BLaER1 treated with 17β-estradiol and CSF1 and Interleukin-3, amounts not matched to agents 10 nM and 100 nM (cell line): ENCODE data around the gene COBL.
A peak's percentile ranks its signal among the peaks of the same experiment; 100 is the strongest.

ENCODE experiments used
- H3K27ac ChIP-seq, 11 experiments: shearing (Covaris generic); formaldehyde crosslinking; 2 replicates each; pipeline ENCODE4 v1.8.1; 2022
- H3K27me3 ChIP-seq, 11 experiments: shearing (Covaris generic); formaldehyde crosslinking; 2 replicates each; pipeline ENCODE4 v1.8.1; 2022
- H3K36me3 ChIP-seq, 11 experiments: shearing (Covaris generic); formaldehyde crosslinking; 2 replicates each; pipeline ENCODE4 v1.8.1; 2022
- H3K4me1 ChIP-seq, 10 experiments: shearing (Covaris generic); formaldehyde crosslinking; 2 replicates each; pipeline ENCODE4 v1.8.1; 2022
- H3K4me2 ChIP-seq, 11 experiments: shearing (Covaris generic); formaldehyde crosslinking; 2 replicates each; pipeline ENCODE4 v1.8.1; 2022
- H3K4me3 ChIP-seq, 10 experiments: shearing (Covaris generic); formaldehyde crosslinking; 2 replicates each; pipeline ENCODE4 v1.8.1; 2022
- H3K9ac ChIP-seq, 11 experiments: shearing (Covaris generic); formaldehyde crosslinking; 2 replicates each; pipeline ENCODE4 v1.8.1; 2022
- H3K9me3 ChIP-seq, 11 experiments: shearing (Covaris generic); formaldehyde crosslinking; replicated peaks in 1 of 11; 2 replicates each; pipeline ENCODE4 v1.8.1; 2022
- H4K20me1 ChIP-seq, 11 experiments: shearing (Covaris generic); formaldehyde crosslinking; 2 replicates each; pipeline ENCODE4 v1.8.1; 2022
- Cebpa-rat ChIP-seq, 11 experiments: shearing (Covaris generic); IDR thresholded peaks; 2 replicates each; pipeline ENCODE4 v1.8.1; 2022

COBL gene

DNA sequence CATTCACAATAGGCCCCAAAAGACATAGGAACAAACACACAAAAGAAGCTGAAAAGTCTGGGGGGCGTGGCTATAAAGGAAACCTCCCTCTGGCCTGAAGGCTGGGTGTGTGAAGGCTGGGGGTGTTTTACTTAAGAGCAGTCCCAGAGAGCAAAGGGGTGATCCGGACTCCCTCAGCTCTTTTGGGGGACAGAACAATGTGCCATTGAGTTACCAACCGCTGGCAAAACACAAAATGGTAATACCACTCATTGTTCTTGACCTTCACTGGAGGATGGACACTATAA, 189.0 kb downstream of the COBL start:
- no peak for TF ChIP-seq Cebpa-rat (IDR thresholded peaks at IDR 0.05)
- H3K9ac ChIP-seq = no peak overlapping the region

DNA sequence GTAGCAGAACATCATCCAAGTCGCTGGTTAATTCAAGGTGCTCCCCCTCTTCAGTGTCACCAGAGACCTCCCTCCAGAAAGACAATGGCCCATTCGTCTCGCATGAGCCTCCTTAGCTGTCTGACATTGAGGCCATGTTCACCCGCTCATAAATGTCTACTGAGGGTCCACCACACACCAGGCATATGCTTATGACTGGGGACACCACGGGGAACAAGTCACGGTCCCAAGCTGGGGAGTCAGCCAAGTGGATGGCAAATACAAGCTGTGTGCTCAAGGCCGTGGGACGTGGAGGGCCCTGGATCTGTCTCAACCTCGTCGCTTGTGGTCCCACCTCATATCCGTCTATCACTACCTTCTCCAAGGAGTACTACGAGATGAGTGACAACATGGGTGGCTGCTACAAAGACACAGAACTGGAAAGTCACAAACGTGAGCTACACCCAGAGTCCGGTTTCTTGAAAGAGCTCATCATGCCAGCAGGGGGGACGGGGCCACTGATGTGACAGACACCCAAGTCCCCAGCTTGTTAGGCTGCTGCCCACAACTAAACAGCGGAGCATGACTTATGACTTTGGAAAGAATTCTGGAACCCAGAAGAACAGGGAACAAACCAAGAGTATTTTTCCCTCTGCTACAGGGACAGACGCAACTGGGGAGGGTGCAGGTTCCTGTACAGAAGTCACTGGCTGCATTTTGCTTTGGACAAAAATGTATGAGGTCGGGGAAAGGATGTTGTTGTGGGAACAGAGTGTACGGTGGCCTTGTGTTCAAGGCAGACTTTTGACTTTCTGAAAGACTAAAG, 189.6 kb downstream of the COBL start:
- Histone ChIP-seq H3K9me3 (peaks cover 0 to under 1% (median 0%) of the 10 kb centered on the region in 11 experiments; a peak in 2 of 22 replicates), H3K4me2 (no peak overlapping the region), H3K4me1 (peaks cover 13 to 41% (median 22%) of the 10 kb centered on the region in 10 experiments), H3K27me3 (no peaks in the 10 kb centered on the region), H4K20me1 (no peaks in the 10 kb centered on the region), H3K36me3 (no peaks in the 10 kb centered on the region), H3K9ac (no peak overlapping the region), H3K4me3 (no peak overlapping the region), H3K27ac (no peak overlapping the region)
- no peak for TF ChIP-seq Cebpa-rat (IDR thresholded peaks at IDR 0.05)

More for the DNA sequence above, 189.0 kb downstream of the COBL start:
- Histone ChIP-seq H3K4me1 (peaks cover 8 to 36% (median 17%) of the 10 kb centered on the region in 10 experiments; a peak in 19 of 20 replicates), H3K4me2 (no peak overlapping the region), H3K27me3 (no peaks in the 10 kb centered on the region), H3K27ac (no peak overlapping the region), H4K20me1 (no peaks in the 10 kb centered on the region), H3K9me3 (peaks cover 0 to 6% (median 0%) of the 10 kb centered on the region in 11 experiments; a peak in 6 of 22 replicates), H3K4me3 (no peak overlapping the region), H3K36me3 (no peaks in the 10 kb centered on the region)

DNA sequence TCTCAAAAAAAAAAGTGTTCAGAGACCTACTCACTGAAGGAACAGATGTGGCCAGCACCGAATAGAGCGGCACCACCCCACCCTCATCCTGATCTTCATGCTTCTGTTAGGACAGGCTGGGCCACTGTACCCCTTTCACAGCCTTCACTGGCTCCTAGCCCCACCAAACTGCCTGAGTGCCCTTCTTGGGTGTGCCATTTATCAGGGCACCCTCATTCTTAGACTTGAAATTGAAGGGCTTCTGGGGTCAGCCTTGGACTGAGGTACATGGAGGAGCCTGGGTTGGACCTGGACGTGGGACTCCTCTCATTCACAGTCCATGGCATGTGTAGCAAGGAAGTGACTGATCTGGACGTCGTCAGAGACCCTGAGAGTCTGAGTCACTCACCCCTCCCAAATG, 190.3 kb downstream of the COBL start:
- Histone ChIP-seq H3K9me3 (no peaks in the 10 kb centered on the region), H4K20me1 (no peaks in the 10 kb centered on the region), H3K27me3 (no peaks in the 10 kb centered on the region), H3K4me1 (peaks cover 20 to 48% (median 29%) of the 10 kb centered on the region in 10 experiments), H3K27ac (no peak overlapping the region), H3K9ac (no peak overlapping the region), H3K4me3 (no peak overlapping the region), H3K4me2 (no peak overlapping the region), H3K36me3 (no peaks in the 10 kb centered on the region)
- TF ChIP-seq Cebpa-rat (IDR thresholded peaks at IDR 0.05) = no peak

DNA sequence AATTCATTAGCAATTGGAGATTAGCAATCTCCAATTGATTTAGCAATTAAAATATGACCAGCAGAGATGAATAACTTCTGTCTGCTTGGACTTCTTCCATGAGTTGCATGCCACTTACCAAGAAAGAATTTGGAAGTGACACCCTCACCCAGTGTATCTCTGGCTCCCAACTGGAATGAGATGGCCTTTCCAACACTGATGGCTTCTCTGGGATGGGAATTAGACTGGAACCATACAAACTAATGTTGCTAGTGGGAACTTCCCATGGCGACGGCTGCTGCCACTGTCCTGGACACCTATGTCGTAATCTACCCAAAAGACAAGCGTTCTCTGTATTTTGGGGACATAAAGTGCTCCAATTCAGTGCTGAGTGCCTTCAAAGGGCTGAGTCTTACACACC, 192.3 kb downstream of the COBL start:
- TF ChIP-seq Cebpa-rat (IDR thresholded peaks at IDR 0.05) = peak in 1 of 11 experiments; percentile 61; a peak in 1 of 22 replicates
- Histone ChIP-seq H3K9ac (no peak overlapping the region), H3K27ac (peak overlapping the region in 4 of 11 experiments; percentile 22 to 55 (median 44); a peak in 7 of 22 replicates)

DNA sequence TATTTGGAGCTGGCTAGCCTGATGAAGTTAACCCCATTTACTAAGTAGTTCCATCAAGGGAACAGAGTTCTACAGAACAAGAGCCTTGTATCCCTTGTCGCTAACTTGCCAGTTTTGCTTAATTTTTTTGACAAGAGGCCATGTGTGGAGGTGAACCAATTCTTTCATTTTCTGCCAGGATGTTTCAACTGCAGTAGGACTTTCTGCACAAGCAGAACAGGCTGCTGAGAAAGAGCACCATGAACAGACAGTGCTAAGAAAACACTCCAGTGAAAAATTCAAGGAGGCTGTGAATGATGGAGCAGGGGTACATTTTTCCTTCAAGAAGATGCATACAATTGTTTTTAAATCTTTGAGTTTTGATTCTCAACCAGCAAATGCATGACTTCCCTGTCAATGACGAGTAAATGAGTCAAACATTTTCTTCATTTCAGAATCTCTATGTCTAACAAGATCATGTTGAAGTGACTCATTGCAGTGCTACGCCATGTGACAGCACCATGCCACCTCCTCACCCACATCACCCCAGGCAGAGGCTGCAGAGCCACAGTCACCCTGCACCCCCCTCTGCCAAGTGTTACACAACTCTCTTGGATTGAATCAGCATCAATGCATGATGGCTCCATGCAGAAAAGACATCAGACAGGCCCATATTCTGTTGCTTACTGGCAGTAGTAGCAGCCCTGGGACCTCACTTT, 193.1 kb downstream of the COBL start:
- peak in 8 of 11 experiments; percentile 20 to 61 (median 52); a peak in 8 of 22 replicates for TF ChIP-seq Cebpa-rat (IDR thresholded peaks at IDR 0.05)
- peak overlapping the region in 5 of 11 experiments; percentile 10 to 57 (median 50); a peak in 8 of 22 replicates for H3K27ac ChIP-seq
- no peaks in the 10 kb centered on the region for H4K20me1 ChIP-seq
- no peaks in the 10 kb centered on the region for H3K36me3 ChIP-seq
- H3K9me3 ChIP-seq = peaks cover 0 to 9% (median 0%) of the 10 kb centered on the region in 11 experiments; a peak in 3 of 22 replicates
- peak overlapping the region in 1 of 11 experiments; percentile 28; a peak in 1 of 22 replicates for H3K9ac ChIP-seq
- H3K4me3 ChIP-seq = no peak overlapping the region
- no peaks in the 10 kb centered on the region for H3K27me3 ChIP-seq
- H3K4me2 ChIP-seq = peak overlapping the region in 9 of 11 experiments; percentile 34 to 87 (median 74); a peak in 14 of 22 replicates
- H3K4me1 ChIP-seq = peaks cover 21 to 44% (median 31%) of the 10 kb centered on the region in 10 experiments

More for the DNA sequence above, 192.3 kb downstream of the COBL start:
- Histone ChIP-seq H3K4me1 (peaks cover 21 to 44% (median 31%) of the 10 kb centered on the region in 10 experiments), H3K9me3 (peaks cover 0 to 7% (median 0%) of the 10 kb centered on the region in 11 experiments; a peak in 2 of 22 replicates), H3K4me2 (peak overlapping the region in 5 of 11 experiments; percentile 13 to 82 (median 51); a peak in 9 of 22 replicates), H3K36me3 (no peaks in the 10 kb centered on the region), H3K4me3 (no peak overlapping the region), H3K27me3 (no peaks in the 10 kb centered on the region), H4K20me1 (no peaks in the 10 kb centered on the region)

DNA sequence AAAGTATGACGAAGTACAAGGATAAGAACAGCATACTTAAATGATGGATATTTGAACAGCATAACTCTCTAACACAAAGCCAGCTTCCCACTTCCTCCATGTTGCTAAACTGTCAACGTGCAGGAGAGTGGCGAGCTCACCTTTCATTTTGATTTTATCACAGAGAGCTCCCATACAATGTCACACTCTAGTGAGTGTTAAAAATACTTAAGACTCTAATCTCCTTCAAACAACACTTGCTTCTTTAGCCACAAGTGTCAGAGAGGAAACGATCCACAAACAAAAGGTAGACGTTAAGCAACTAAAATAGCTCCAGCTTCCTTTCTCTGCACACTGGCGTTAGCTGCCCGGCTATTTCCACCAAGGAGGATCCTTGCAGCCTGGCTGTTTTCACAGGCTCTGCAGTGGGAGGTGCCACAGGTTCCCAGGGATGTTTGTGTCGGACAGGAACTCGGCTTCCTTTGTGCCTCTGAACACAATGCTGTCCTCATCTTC, 194.6 kb downstream of the COBL start:
- Histone ChIP-seq H3K36me3 (no peaks in the 10 kb centered on the region; a peak in 1 of 22 replicates), H3K4me2 (peak overlapping the region; percentile 55 to 87 (median 76)), H4K20me1 (no peaks in the 10 kb centered on the region), H3K9ac (peak overlapping the region in 2 of 11 experiments; percentile 16 to 44; a peak in 4 of 22 replicates), H3K4me3 (peak overlapping the region in 5 of 10 experiments; percentile 1 to 32 (median 16); a peak in 7 of 20 replicates), H3K27ac (peak overlapping the region in 3 of 11 experiments; percentile 9 to 16 (median 13); a peak in 2 of 22 replicates), H3K4me1 (peaks cover 21 to 44% (median 31%) of the 10 kb centered on the region in 10 experiments), H3K27me3 (no peaks in the 10 kb centered on the region), H3K9me3 (peaks cover 0 to 24% (median 13%) of the 10 kb centered on the region in 11 experiments; a peak in 17 of 22 replicates)
- no peak for TF ChIP-seq Cebpa-rat (IDR thresholded peaks at IDR 0.05)

DNA sequence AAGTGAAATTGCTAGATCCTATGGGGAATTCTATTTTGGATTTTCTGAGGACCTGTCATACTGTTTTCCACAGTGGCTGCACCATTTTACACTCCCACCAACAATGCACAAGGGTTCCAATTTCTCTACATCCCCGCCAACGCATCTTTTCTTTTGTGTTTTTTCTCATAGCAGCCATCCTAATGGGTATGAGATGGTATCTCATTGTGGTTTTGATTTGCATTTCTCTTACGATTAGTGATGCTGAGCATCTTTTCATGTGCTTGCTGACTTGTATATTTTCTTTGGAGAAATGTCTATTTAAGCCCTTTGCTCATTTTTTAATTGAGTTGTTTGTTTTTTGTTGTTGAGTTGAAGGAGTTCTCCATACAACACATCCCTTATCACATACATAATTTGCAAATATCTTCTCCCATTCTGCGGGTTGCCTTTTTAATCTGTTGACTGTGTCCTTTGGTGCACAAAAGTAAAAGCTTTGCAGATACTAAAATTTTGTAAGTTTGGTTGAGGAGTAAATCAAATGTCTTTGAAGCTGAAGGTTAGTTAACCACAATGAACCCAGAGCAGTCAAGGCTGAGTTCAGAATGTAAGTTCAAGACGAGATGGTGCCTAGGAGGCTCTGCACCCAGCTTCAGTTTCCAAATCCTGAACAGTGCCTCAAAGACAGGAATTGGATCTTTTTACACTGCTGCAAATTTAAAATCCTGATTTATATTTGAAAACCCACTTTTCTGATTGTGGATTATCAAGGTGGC, 195.4 kb downstream of the COBL start:
- no peaks in the 10 kb centered on the region for H4K20me1 ChIP-seq
- no peak overlapping the region for H3K4me3 ChIP-seq
- no peaks in the 10 kb centered on the region for H3K27me3 ChIP-seq
- H3K36me3 ChIP-seq = no peaks in the 10 kb centered on the region; a peak in 1 of 22 replicates
- H3K9me3 ChIP-seq = peaks cover 5 to 31% (median 21%) of the 10 kb centered on the region in 11 experiments
- no peak overlapping the region; a peak in 1 of 22 replicates for H3K9ac ChIP-seq
- no peak for TF ChIP-seq Cebpa-rat (IDR thresholded peaks at IDR 0.05)
- no peak overlapping the region for H3K27ac ChIP-seq
- peak overlapping the region; percentile 55 to 87 (median 76) for H3K4me2 ChIP-seq
- peaks cover 21 to 44% (median 31%) of the 10 kb centered on the region in 10 experiments for H3K4me1 ChIP-seq

DNA sequence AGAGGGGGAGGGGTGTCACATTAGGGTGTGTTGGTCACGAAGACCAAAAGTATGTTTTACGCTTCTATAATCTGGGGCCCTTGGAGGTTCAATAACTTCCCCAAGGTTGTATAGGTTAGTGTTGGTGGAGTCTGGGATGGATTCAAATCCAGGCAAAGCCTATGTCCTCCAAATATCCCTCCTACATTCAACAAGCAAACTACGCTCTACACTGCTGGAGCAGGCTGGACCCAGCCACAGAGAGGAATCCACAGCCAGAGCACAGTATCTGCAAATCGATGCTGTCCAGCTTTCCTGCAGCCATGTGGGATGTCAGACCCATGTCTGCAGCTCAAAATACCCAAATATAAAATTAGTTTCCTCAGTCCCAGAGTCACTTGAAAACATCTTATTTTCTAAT, 198.0 kb downstream of the COBL start:
- Histone ChIP-seq H3K27ac (no peak overlapping the region), H4K20me1 (no peaks in the 10 kb centered on the region), H3K9me3 (peaks cover 12 to 39% (median 31%) of the 10 kb centered on the region in 11 experiments), H3K27me3 (no peaks in the 10 kb centered on the region), H3K36me3 (no peaks in the 10 kb centered on the region; a peak in 1 of 22 replicates), H3K9ac (no peak overlapping the region), H3K4me2 (no peak overlapping the region), H3K4me3 (no peak overlapping the region), H3K4me1 (peaks cover 21 to 34% (median 25%) of the 10 kb centered on the region in 10 experiments)
- TF ChIP-seq Cebpa-rat (IDR thresholded peaks at IDR 0.05) = no peak
